NB4 (cell line): ENCODE data around the gene TBCA.

Experiments used
- DNase-seq: peaks from one replicate; pipeline ENCODE4 v3.0.0; 2010; ENCODE audit warnings: low read depth
- H3K4me3 ChIP-seq: one replicate; pipeline ENCODE4 v1.5.1; 2011; ENCODE audit warnings: mild to moderate bottlenecking, low read depth, low read length, moderate library complexity
- MYC ChIP-seq: IDR thresholded peaks from 2 replicates; pipeline ENCODE4 v1.6.1; 2011; ENCODE audit warnings: low read depth, low read length
- POLR2A ChIP-seq: IDR thresholded peaks from 2 replicates; pipeline ENCODE4 v1.6.1; 2011; ENCODE audit warnings: mild to moderate bottlenecking; ENCODE audit not compliant: insufficient read length; ENCODE audit errors: extremely low read depth
- TF ChIP-seq, protein P1 (sequence below): IDR thresholded peaks from one replicate; pipeline ENCODE4 v1.5.1; 2012; ENCODE audit warnings: low read depth, low read length
- TF ChIP-seq, protein P2 (sequence below): IDR thresholded peaks from 2 replicates; pipeline ENCODE4 v1.6.1; 2011; ENCODE audit warnings: low read depth, low read length

Gene TBCA

GRCh38 chr5:77776554-77777206 lies 541 bp upstream of the TBCA start:
- TF ChIP-seq MYC (no peak; the same call in 1 of the 2 replicates), POLR2A (no peak)
- TF ChIP-seq, protein P1, sequence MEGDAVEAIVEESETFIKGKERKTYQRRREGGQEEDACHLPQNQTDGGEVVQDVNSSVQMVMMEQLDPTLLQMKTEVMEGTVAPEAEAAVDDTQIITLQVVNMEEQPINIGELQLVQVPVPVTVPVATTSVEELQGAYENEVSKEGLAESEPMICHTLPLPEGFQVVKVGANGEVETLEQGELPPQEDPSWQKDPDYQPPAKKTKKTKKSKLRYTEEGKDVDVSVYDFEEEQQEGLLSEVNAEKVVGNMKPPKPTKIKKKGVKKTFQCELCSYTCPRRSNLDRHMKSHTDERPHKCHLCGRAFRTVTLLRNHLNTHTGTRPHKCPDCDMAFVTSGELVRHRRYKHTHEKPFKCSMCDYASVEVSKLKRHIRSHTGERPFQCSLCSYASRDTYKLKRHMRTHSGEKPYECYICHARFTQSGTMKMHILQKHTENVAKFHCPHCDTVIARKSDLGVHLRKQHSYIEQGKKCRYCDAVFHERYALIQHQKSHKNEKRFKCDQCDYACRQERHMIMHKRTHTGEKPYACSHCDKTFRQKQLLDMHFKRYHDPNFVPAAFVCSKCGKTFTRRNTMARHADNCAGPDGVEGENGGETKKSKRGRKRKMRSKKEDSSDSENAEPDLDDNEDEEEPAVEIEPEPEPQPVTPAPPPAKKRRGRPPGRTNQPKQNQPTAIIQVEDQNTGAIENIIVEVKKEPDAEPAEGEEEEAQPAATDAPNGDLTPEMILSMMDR: no peak
- TF ChIP-seq, protein P2, sequence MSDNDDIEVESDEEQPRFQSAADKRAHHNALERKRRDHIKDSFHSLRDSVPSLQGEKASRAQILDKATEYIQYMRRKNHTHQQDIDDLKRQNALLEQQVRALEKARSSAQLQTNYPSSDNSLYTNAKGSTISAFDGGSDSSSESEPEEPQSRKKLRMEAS: no peak
- H3K4me3 ChIP-seq: peak overlapping the region; percentile 71
- no peak for DNase-seq

DNA sequence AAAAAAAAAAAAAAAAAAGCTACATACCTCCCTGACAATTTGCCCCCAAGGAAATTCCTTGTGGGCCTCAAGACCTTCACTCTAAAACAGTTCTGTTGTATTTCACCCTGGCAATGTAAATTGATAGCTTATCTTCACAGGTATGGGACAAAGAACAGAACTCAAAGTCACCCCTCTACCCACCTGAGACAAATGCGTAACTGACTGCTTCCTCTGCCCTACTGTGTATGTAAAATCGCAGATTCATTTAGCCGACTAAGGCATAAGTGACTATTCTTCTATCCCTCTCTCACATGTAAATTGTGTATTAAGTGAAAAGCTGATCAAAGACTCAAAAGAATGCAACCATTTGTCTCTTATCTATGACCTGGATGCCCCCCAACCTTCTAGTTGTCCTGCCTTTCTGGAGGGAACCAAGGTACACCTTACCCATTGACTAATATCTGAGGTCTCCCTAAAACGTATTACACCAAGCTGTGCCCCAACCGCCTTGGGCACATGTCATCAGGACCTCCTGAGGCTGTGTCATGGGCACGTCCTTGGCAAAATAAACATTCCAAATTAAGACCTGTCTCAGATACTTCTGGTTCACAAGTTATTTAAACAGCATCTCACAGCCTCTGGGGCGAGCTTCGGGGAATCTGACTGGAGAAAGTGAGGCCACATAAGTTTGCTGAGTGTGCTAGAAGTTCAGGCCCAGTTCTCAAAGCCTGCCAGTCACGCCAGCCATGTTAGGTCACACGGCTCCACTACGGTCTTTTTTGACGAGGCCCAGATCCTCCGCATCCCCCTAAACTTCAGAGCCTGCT lies 954 bp downstream of the TBCA start:
- peak overlapping the region; percentile 93 for H3K4me3 ChIP-seq
- TF ChIP-seq, protein P1: no peak
- TF ChIP-seq MYC: peak; percentile 44; the same call in 1 of the 2 replicates
- TF ChIP-seq, protein P2: peak; percentile 58
- peak; percentile 14 for DNase-seq

GRCh38 chr5:77773734-77774280 lies 2.3 kb downstream of the TBCA start:
- DNase-seq: no peak
- H3K4me3 ChIP-seq: peak overlapping the region; percentile 93
- TF ChIP-seq POLR2A (no peak), MYC (no peak)
- TF ChIP-seq, protein P1: no peak
- TF ChIP-seq, protein P2: no peak

DNA sequence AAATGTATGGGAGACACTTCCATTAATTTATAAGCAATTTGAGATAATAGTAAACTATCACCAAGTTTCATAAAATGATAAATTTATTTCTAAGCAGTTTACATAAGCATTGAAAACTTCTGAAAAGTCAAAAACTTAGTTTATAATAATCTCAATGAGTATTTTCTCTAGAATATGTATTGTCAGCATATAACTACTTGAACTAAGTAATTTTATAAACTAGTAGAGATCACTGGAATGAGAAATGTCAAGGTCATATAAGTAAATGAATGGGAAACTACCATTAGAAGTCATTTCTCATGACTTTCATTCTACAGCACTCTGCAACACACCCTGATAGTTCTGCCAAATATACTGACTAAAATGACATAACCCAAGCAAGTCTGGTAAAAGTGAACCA lies 3.4 kb downstream of the TBCA start:
- no peak for DNase-seq
- TF ChIP-seq, protein P1: no peak
- TF ChIP-seq MYC (no peak), POLR2A (no peak)
- TF ChIP-seq, protein P2: no peak
- H3K4me3 ChIP-seq: peak overlapping the region; percentile 93

DNA sequence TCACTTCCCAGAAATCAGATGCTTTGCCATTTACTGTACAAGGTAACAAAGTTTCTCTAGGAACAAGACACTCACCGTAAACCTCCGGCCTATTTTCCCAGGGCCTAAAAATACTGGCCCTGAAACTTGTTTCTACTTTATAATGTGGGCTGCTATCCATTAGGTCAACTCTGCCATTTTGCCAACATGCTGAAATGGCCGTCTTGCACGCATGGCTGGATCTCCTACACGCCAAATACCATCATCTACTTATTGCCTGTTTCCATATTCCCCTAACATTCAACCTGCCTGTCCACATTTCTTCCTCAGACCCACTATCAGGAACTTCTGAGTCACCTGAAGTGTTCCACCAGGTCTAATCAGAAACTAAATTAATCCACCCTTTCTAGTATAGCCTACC lies 4.7 kb downstream of the TBCA start:
- TF ChIP-seq MYC (no peak), POLR2A (no peak)
- TF ChIP-seq, protein P1: no peak
- TF ChIP-seq, protein P2: no peak
- H3K4me3 ChIP-seq: no peak overlapping the region
- no peak for DNase-seq
